Nephron progenitor cell (in vitro differentiated cells): ENCODE results near the gene FAM120B.

Source experiments
- DNase-seq: peaks from one replicate; pipeline ENCODE4 v3.0.0; 2021
- H3K27ac Mint-ChIP-seq: 2 replicates; pipeline ENCODE4 v1.8.0; 2021; ENCODE audit warnings: mild to moderate bottlenecking, moderate library complexity, mixed read lengths
- H3K27me3 Mint-ChIP-seq: 2 replicates; pipeline ENCODE4 v1.8.0; 2021; ENCODE audit warnings: mild to moderate bottlenecking, low read depth, mixed read lengths; ENCODE audit not compliant: poor library complexity
- H3K36me3 Mint-ChIP-seq: 2 replicates; pipeline ENCODE4 v1.8.0; 2021; ENCODE audit warnings: low read depth, mixed read lengths
- H3K4me1 Mint-ChIP-seq: 2 replicates; pipeline ENCODE4 v1.8.0; 2021; ENCODE audit warnings: mixed read lengths
- H3K4me3 Mint-ChIP-seq: 2 replicates; pipeline ENCODE4 v1.8.0; 2021; ENCODE audit warnings: mild to moderate bottlenecking, moderate library complexity, mixed read lengths
- H3K9me3 Mint-ChIP-seq: 2 replicates; pipeline ENCODE4 v1.8.0; 2021; ENCODE audit warnings: mild to moderate bottlenecking, moderate library complexity, mixed read lengths
- TF ChIP-seq, protein P1 (sequence below): fragments of 200-600 bp; sonication (generic); IDR thresholded peaks from 2 replicates; pipeline ENCODE4 v1.5.0; 2021; ENCODE audit warnings: antibody characterized with exemption

FAM120B gene

GRCh38 chr6:170266061-170266825 lies 40.3 kb upstream of the FAM120B start:
- Mint-ChIP-seq H3K4me1 (peaks cover 86% of the 10 kb centered on the region), H3K9me3 (no peaks in the 10 kb centered on the region), H3K4me3 (peak overlapping the region; percentile 13), H3K36me3 (no peaks in the 10 kb centered on the region), H3K27ac (peak overlapping the region; percentile 94), H3K27me3 (no peaks in the 10 kb centered on the region)
- TF ChIP-seq, protein P1, sequence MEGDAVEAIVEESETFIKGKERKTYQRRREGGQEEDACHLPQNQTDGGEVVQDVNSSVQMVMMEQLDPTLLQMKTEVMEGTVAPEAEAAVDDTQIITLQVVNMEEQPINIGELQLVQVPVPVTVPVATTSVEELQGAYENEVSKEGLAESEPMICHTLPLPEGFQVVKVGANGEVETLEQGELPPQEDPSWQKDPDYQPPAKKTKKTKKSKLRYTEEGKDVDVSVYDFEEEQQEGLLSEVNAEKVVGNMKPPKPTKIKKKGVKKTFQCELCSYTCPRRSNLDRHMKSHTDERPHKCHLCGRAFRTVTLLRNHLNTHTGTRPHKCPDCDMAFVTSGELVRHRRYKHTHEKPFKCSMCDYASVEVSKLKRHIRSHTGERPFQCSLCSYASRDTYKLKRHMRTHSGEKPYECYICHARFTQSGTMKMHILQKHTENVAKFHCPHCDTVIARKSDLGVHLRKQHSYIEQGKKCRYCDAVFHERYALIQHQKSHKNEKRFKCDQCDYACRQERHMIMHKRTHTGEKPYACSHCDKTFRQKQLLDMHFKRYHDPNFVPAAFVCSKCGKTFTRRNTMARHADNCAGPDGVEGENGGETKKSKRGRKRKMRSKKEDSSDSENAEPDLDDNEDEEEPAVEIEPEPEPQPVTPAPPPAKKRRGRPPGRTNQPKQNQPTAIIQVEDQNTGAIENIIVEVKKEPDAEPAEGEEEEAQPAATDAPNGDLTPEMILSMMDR = no peak
- DNase-seq = no peak

GRCh38 chr6:170267688-170268087 lies 38.9 kb upstream of the FAM120B start:
- Mint-ChIP-seq H3K9me3 (no peaks in the 10 kb centered on the region), H3K4me3 (peak overlapping the region; percentile 47), H3K4me1 (peaks cover 78% of the 10 kb centered on the region), H3K36me3 (no peaks in the 10 kb centered on the region), H3K27me3 (no peaks in the 10 kb centered on the region), H3K27ac (peak overlapping the region; percentile 65)
- no peak for DNase-seq
- TF ChIP-seq, protein P1 = no peak

- TF ChIP-seq, protein P1 = no peak
- peak overlapping the region; percentile 65 for H3K27ac Mint-ChIP-seq
- no peaks in the 10 kb centered on the region for H3K9me3 Mint-ChIP-seq
- H3K27me3 Mint-ChIP-seq = peaks cover 2% of the 10 kb centered on the region
- peaks cover 71% of the 10 kb centered on the region for H3K4me1 Mint-ChIP-seq
- no peak for DNase-seq
- no peaks in the 10 kb centered on the region for H3K36me3 Mint-ChIP-seq
- no peak overlapping the region for H3K4me3 Mint-ChIP-seq
These were observed 38.1 kb upstream of the FAM120B start for GRCh38 chr6:170268216-170269129.

GRCh38 chr6:170269151-170269845 lies 37.3 kb upstream of the FAM120B start:
- no peaks in the 10 kb centered on the region for H3K9me3 Mint-ChIP-seq
- TF ChIP-seq, protein P1 = no peak
- no peaks in the 10 kb centered on the region for H3K36me3 Mint-ChIP-seq
- H3K4me3 Mint-ChIP-seq = peak overlapping the region; percentile 5
- peaks cover 7% of the 10 kb centered on the region for H3K27me3 Mint-ChIP-seq
- peaks cover 71% of the 10 kb centered on the region for H3K4me1 Mint-ChIP-seq
- H3K27ac Mint-ChIP-seq = peak overlapping the region; percentile 44
- peak; percentile 50 for DNase-seq

DNA sequence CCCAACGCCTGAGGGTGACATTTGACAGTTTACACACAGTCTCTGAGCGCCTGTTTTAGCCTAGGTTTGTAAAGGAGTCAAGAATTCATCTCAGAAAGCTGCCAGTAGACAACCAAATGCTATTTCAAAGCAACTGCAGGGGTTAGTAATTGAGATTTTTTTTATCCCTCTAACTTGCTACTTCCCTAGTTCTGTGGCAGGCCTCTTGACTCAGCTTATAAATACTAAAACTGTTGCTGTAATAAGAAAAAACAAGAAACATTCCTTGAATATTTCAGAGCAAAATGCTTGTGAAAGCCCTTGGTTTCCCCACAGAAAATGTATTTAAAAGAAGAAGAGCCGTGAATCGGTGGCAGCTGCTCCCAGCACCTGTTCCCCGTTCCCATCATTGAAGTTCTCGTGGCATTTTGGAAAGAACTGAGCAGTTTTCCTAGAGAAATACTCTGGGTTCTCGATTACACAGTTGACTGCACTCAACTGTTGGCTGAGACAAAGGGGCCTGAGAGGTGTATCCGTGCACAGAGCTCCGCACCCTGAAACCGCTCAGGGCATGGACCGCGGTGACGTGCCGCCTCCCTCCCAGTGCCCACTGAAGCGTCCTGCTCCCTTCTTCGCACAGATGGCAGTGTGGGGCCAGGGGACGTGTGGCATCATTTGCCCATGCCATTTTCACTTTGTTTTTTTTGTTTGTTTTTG lies 36.6 kb upstream of the FAM120B start:
- Mint-ChIP-seq H3K9me3 (no peaks in the 10 kb centered on the region), H3K4me1 (peaks cover 70% of the 10 kb centered on the region), H3K4me3 (peak overlapping the region; percentile 19), H3K36me3 (no peaks in the 10 kb centered on the region), H3K27me3 (peaks cover 7% of the 10 kb centered on the region), H3K27ac (peak overlapping the region; percentile 44)
- TF ChIP-seq, protein P1 = no peak
- no peak for DNase-seq
